Activated CD4-positive, alpha-beta T cell treated with anti-CD3 and anti-CD28 coated beads, Interleukin-2, amount 10 ng/mL, durations not matched to agents 24 days and 14 days (primary cell): ENCODE results near the gene ADCY7. TPM values are rescaled to one million over a fixed set of nuclear protein-coding genes. Genes with fewer than 3 reads are reported as not detected.

ENCODE experiments used
- DNase-seq: peaks from one replicate; pipeline ENCODE4 v3.0.0; 2022
- H3K27ac Mint-ChIP-seq: one replicate; pipeline ENCODE4 v1.8.0; 2022; ENCODE audit warnings: mild to moderate bottlenecking, mixed read lengths
- H3K27me3 Mint-ChIP-seq: one replicate; pipeline ENCODE4 v1.8.0; 2022; ENCODE audit warnings: mixed read lengths
- H3K36me3 Mint-ChIP-seq: one replicate; pipeline ENCODE4 v1.8.0; 2022; ENCODE audit warnings: low read depth, mild to moderate bottlenecking, mixed read lengths
- H3K4me1 Mint-ChIP-seq: one replicate; pipeline ENCODE4 v1.8.0; 2021; ENCODE audit warnings: mixed read lengths
- H3K4me3 Mint-ChIP-seq: one replicate; pipeline ENCODE4 v1.8.0; 2022; ENCODE audit warnings: mild to moderate bottlenecking, moderate library complexity, mixed read lengths
- H3K9me3 Mint-ChIP-seq: one replicate; pipeline ENCODE4 v1.8.0; 2021; ENCODE audit warnings: mixed read lengths
- intact Hi-C: fragments of 100-400 bp; cut with micrococcal nuclease; formaldehyde crosslinking; loops from one replicate; pipeline ENCODE4 v1.15.1; 2023
- total RNA-seq: library from RNA; stranded (reverse); gene quantifications from 2 replicates; pipeline ENCODE4 v1.2.3, GENCODE V29; 2022

Gene ADCY7
- total RNA-seq, 1 donor from 2014 or later, result 86.2 TPM

GRCh38 chr16:50363656-50364055 lies 97.3 kb downstream of the ADCY7 start:
- no peak overlapping the region for H3K27ac Mint-ChIP-seq
- H3K27me3 Mint-ChIP-seq, result no peaks in the 10 kb centered on the region
- intact Hi-C loops, result no loop called here
- no peak for DNase-seq
- peaks cover 51% of the 10 kb centered on the region for H3K4me1 Mint-ChIP-seq
- no peaks in the 10 kb centered on the region for H3K9me3 Mint-ChIP-seq
- no peak overlapping the region for H3K4me3 Mint-ChIP-seq
- peaks cover 57% of the 10 kb centered on the region for H3K36me3 Mint-ChIP-seq

GRCh38 chr16:50365791-50366575 lies 99.6 kb downstream of the ADCY7 start:
- Mint-ChIP-seq H3K4me3 (peak overlapping the region; percentile 8), H3K27ac (no peak overlapping the region), H3K27me3 (no peaks in the 10 kb centered on the region), H3K36me3 (peaks cover 46% of the 10 kb centered on the region), H3K4me1 (peaks cover 48% of the 10 kb centered on the region), H3K9me3 (no peaks in the 10 kb centered on the region)
- intact Hi-C loops, result loop anchor here (2.0 to 5.0 kb wide), 4 partner anchors 27 to 381 kb away; partner anchors contain the start of gene ADCY7
- no peak for DNase-seq

Other genes with a start within 250 kb of the ADCY7 start
- 22.3 and 23.0 TPM in 2 replicates for gene CNEP1R1, start 241.3 kb upstream of the ADCY7 start, total RNA-seq
- gene HEATR3, start 200.6 kb upstream of the ADCY7 start, total RNA-seq, result 28.5 and 29.2 TPM in 2 replicates
- 16.6 and 18.5 TPM in 2 replicates for gene TENT4B, start 113.2 kb upstream of the ADCY7 start, total RNA-seq
- gene BRD7, start 102.4 kb downstream of the ADCY7 start, total RNA-seq, result 92.7 and 98.8 TPM in 2 replicates